Head of caudate nucleus (tissue), 42 donors: ENCODE results near the gene ZFHX3.

Experiments used
- DNase-seq, 42 donors: peaks; one replicate each; pipeline versions ENCODE4 v3.0.0 to v3.0.0-alpha.2; 2020 to 2021; ENCODE audit warnings: mixed read lengths in 7 of 42
- intact Hi-C: fragments of 100-400 bp; cut with DNase I; formaldehyde crosslinking; loops from one replicate; pipeline ENCODE4 v1.15.0; 2022

ZFHX3 gene

DNA sequence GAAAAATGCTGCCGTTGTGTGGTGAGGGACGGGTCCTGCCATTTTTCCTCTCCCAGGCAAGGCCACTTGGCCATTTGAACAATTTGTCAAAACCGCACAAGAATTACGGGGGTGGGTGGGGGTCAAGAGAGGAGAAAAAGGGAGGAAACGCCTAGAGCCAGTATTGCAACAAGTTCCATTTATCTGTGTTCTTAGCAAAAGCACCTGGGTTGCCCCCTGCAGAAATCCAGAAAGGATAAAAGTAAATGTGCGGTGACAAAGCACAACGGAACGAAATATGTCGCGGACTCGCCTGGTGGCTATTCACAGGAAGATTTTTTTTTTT, 209.4 kb downstream of the ZFHX3 start:
- intact Hi-C loops = loop anchor here (10.0 kb wide), 2 partner anchors 216 to 356 kb away; no protein-coding TSS in a partner anchor
- DNase-seq = no peak

DNA sequence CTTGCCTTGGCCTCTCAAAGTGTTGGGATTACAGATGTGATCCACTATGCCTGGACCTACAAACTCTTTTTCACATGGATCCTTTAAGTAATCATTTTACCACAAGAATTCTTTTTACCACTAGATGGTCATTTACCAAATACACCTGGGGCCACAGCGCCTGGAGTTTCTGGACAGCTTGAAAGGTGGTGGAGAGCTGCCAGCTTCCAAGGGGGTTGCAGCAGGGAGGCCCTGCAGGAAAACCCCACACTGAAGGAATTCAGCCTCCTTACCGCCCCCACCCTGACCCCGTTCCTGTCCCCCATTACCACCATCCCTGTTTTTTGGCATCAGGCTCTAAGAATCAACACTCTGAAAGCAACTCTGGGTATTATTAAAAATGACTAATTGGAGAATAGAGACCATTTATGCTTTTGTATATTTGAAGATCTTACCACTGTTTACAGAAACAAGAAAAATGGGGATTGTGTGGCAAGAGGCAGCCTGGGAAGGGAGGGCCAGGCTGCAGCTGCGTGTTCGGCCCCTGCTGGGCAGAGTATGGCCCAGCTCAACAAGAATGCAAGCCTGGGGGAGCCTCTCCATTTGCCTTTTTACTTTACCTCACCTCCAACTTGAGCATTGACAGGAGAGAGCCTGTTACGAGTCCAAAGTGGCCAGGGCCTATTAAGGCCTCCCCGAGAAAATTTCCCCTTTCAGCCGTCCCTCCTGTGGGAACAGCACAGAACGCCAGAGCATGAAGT, 209.9 kb downstream of the ZFHX3 start:
- intact Hi-C loops = loop anchor here (10.0 kb wide), 2 partner anchors 217 to 357 kb away; no protein-coding TSS in a partner anchor
- DNase-seq = no peak

- no peak for DNase-seq
- intact Hi-C loops = loop anchor here (10.0 kb wide), 2 partner anchors 218 to 358 kb away; no protein-coding TSS in a partner anchor
These were observed 210.9 kb downstream of the ZFHX3 start for GRCh38 chr16:72836985-72837384.

DNA sequence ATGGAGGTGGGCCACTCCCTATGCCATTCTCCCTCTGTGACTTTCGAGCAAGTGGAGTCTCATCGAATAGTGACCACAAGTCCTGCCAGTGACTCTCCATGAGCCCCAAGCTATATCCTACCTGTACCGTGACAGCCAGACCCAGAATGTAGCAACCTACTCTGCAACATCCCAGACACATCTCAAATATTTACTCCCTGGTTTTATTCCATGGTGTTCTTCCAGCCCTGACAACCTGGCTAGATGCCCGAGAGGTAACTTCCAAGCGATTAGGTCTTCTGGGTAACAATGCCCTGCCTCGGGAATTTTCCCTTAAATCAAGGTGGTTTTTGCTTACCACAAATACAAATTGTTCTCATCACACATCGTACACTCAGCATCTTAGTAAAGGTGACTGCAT, 211.7 kb downstream of the ZFHX3 start:
- intact Hi-C loops = loop anchor here (10.0 kb wide), 2 partner anchors 219 to 359 kb away; no protein-coding TSS in a partner anchor
- no peak for DNase-seq

DNA sequence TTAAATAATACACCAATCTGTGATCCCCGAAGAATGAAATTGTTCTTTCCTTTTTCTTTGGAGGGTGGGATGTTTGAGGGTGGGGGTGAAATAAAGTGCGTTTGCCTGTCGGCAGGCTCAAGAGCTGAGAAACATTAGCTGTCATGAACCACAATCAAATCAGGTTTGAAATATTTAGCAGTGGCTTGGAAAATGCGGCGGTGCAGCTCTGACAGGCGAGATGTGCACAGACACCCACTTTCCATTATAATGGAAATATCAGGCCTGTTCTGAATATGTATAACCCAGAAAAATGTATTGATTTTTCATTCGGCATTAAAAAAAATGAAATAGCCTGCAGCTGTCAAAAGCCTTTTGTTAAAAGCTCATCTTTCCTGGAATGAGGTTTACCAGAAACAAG, 212.8 kb downstream of the ZFHX3 start:
- peak in 34 of 42 donors; percentile 26 to 86 (median 60) for DNase-seq
- intact Hi-C loops = loop anchor here (10.0 kb wide), 2 partner anchors 220 to 360 kb away; no protein-coding TSS in a partner anchor

DNA sequence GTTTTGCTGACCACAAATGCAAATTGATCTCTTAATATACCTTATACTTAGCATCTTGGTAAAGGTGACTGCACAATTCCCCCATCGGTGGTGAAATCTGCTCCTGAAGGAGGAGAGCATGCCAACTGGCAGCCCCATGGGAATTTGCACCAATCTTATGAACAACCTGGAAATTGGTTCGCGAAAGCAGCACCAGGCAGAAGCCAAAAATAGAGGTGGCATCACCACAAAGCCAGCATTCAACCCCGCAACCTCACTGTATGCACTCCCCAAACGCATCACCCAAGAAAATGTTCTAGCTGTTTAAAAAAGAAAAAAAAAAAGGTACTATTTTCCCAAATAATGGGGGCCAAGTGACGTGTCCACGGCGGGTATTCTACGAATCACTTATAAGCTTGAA, 213.4 kb downstream of the ZFHX3 start:
- peak in 11 of 42 donors; percentile 22 to 60 (median 47) for DNase-seq
- intact Hi-C loops = loop anchor here (10.0 kb wide), 2 partner anchors 220 to 360 kb away; no protein-coding TSS in a partner anchor

DNA sequence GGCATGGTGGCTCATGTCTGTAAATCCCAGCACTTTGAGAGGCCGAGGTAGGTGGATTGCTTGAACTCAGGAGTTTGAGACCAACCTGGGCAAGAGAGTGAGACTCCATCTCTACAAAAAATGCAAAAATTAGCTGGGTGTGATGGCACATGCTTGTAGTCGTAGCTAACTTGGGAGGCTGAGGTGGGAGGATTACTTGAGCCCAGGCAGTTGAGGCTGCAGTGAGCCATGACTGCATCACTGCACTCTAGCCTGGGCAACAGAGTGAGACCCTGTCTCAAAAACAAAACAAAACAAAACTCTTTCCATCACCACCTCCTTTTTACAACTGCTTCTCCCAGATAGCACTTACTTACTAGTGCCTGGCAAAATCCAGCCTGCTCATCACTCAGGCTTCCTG, 214.0 kb downstream of the ZFHX3 start:
- no peak for DNase-seq
- intact Hi-C loops = loop anchor here (10.0 kb wide), 2 partner anchors 221 to 361 kb away; no protein-coding TSS in a partner anchor

DNA sequence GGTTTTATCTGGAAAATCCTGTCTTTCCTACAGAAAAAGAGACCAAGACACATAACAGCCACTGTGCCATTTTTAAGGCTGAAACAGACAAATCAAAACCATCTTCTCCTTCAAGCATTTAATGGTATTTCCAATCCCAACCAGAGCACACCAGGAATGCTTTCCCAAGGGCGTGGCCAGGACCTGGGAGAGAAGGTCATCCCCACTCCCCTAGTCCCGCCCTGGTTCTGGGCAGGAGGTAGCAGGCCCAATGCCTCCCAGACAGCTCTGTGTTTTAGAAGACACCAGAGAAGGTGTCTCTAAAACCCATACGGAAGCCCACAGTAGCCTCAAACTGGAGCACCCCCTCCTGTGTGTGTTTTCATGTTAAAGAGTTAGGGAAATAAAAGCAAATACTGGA, 214.4 kb downstream of the ZFHX3 start:
- intact Hi-C loops = loop anchor here (10.0 kb wide), 2 partner anchors 221 to 361 kb away; no protein-coding TSS in a partner anchor
- no peak for DNase-seq

DNA sequence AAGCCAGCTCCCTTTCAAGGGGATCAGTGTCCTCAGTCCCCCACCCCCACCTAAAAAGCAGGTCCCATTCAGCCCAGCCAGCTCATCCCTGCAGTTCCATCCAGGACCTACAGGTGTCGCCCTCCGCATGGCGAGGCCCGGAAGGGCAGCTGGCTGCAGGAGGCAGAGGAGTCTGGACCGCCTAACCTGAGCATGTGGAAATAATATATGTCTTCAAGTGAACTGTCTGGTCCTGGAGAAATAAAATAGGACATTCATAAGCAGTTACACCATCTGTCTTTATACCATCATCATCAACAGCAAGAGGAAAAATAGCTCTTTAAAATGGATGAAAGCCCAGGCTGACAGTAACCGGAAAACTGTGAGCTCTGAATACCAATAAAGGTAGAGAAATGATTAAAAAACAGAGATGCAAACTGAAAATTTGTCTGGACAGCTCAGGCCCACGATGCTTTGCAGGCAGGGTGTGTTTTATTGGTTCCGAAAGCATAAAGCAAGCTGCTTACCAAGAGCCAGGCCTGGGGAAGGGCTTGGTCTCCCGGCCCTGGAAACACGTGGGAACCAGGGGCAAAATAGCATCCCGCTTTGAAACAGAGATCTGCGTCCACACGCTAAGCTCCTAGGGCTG, 215.2 kb downstream of the ZFHX3 start:
- DNase-seq = peak in 41 of 42 donors; percentile 69 to 95 (median 85)
- intact Hi-C loops = loop anchor here (10.0 kb wide), 2 partner anchors 222 to 362 kb away; no protein-coding TSS in a partner anchor

DNA sequence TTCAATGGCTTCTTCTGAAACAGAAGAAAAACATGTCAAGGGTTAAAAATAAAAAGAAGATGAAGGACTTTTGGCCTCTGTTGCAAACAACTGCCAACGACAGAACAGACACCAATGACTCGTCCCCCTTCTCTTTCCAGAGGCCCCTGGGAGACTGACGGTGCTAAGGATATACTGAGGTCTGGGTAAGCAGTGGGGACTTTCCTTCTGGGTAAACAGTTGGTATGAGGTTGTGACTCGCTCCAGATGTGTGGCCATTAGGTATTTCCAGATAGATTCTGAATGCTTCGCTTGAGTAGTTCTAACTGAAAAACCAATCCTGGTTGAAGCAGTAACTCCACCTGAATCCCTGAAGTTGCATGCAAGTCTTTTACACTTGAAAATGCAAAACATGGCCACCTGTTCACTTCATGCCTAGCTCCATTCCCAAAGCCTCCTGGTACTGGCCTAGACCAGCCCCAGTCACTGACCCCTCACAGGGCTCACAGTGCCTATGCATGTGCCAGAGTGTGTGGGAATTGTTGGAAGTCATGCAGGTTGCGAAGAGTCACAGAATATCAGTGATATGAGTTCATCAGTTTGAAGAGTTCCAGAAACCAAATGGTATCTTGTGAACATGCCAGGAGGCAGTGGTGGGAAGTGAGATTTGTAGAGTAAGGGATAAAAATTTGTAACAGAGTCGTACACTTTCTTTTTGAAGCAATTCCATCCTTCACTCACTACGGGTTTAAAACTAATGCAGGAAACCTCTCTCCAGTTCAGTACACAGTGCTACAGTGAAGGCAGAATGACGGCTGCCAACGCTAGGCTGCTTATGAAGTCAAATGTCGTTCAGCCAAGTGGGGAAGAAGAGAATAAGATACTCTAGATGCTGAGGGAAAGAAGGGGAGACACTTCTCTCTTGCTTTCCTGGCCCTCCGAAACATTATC, 217.8 kb downstream of the ZFHX3 start:
- DNase-seq = no peak
- intact Hi-C loops = loop anchor here (10.0 kb wide), 2 partner anchors 225 to 365 kb away; no protein-coding TSS in a partner anchor

GRCh38 chr16:72827866-72828265, 220.1 kb downstream of the ZFHX3 start:
- intact Hi-C loops = no loop called here
- DNase-seq = no peak

- no peak for DNase-seq
- intact Hi-C loops = no loop called here
These were observed 221.9 kb downstream of the ZFHX3 start for GRCh38 chr16:72825912-72826621.

GRCh38 chr16:72824761-72825160, 223.2 kb downstream of the ZFHX3 start:
- intact Hi-C loops = no loop called here
- DNase-seq = no peak

DNA sequence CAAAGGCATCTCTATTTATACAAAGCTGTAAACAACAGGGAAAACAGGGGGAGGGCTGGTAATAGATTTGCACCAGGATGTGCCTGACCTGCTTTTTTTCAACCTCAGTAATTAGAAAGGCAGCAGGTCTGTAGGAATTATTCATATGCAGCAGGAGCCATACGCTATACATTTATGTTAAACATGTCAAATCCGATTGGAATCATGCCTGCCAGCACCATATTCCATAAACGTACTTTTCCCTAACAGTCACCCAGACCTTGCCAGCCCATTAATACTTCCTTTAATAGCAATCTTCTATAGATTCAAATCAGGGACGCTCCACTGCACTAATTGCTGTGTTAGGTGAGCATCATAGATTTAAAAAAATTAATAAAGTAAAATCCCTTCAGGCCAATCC, 223.9 kb downstream of the ZFHX3 start:
- intact Hi-C loops = no loop called here

DNA sequence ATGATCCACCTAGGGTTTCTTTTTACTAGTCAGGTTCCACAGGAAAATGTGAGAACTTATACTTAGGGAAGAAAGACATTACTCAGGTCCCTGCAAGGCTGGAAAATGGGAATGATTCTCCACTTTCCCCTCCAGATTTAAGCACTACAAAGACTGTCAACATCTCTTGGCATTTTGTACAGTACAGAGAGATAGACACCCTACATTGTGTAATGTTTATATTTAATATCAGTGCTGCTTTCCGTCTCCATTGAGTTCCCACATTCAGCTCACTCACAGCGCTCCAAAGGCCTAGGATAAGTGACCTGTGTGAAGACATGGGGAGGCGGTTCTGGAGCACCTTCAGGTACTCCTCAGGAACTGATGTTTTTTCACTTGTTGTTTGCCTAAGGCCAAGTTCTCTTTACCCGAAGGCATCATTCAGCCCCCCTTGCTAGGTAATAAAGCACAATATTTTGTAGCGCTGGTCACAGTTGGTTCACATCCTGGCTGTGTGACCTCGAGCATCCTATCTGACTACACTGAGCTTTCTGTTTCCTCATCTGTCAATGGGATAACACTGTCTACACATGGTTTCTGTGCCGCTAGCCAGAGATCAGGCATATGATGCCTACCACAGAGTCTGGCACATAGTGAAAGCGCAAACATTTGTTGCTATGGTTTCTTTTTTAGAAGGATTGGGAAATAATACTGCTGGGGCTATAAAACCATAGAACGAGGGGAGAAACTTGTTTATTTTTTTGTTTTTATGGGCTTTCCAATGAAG, 226.6 kb downstream of the ZFHX3 start:
- no peak for DNase-seq

More for the DNA sequence above, 223.9 kb downstream of the ZFHX3 start:
- no peak for DNase-seq

DNA sequence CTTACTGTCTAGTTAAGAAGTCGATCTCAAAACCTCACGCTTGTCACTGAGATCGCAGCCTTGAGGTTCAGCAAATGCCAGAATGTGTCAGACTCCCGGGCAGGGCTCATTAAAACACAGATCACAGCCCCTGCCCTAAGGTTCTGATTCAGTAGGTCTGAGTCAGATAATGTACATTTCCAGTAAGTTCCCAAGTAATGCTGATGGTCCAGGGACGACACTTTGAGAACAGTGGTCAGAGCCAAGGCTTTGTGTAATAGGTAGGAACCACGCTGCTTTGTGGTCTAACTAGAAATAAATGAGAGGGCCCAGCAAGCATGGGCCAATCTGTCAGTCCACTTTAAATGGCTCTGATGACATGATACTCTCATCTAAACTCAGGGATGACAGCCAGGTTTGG, 228.6 kb downstream of the ZFHX3 start:
- peak in 1 of 42 donors; percentile 61 for DNase-seq
- intact Hi-C loops = no loop called here

More for the DNA sequence above, 226.6 kb downstream of the ZFHX3 start:
- intact Hi-C loops = no loop called here

DNA sequence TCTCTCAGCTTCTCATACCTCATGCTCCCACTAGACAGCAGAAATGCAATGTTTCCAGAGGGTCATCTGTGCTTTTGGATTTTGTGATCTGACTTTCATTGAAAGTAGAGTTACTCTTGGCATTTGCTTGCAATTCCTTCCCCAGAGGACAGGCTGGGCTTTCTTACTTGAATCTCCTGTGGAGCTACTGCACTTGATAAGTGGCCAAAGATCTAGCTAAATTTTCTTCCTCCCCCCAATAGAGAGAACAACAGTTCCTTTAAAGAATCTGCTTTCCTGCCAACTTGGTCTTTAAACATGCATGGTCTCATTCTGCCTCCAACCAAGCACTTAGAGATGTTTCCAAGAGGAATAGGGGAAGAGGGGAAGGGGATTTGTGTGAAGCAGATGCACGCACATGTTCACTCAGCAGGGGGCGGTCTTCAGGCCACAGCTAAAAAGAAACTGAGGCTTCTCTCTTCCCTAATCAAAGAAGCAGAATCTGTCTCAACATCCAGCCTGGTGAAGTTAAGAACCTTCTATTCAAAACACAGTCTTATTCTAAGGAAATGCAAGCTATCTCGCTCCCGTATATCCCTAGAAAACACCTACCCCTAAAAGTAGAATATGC, 229.6 kb downstream of the ZFHX3 start:
- intact Hi-C loops = no loop called here
- no peak for DNase-seq
